Heart left ventricle (tissue), 16 donors: ENCODE results near the gene CD63. TPM values are rescaled to one million over a fixed set of nuclear protein-coding genes. Genes with fewer than 3 reads are reported as not detected.

ENCODE experiments used
- ATAC-seq, 4 donors: fragments of 200-7000 bp; cut with Tn5 transposase; one replicate each; pipeline ENCODE4 v1.9.1; 2020 to 2022; ENCODE audit warnings: moderate library complexity in 4 of 4, mild to moderate bottlenecking in 3 of 4, moderate number of reproducible peaks in 1 of 4
- DNase-seq, 5 donors: peaks; one replicate each; pipeline ENCODE4 v3.0.0-alpha.2; 2020
- H3K27ac ChIP-seq, 12 donors: fragments of 200-600 bp; sonication (generic) in 4 of 12; one replicate each; pipeline versions ENCODE4 v1.5.0 to v1.8.0; 2016 to 2022; ENCODE audit warnings: mild to moderate bottlenecking in 2 of 12
- H3K27me3 ChIP-seq, 9 donors: fragments of 200-600 bp; sonication (generic) in 2 of 9; one replicate each; pipeline versions ENCODE4 v1.5.1 to v1.8.0; 2016 to 2022; ENCODE audit warnings: mild to moderate bottlenecking in 3 of 9
- H3K36me3 ChIP-seq, 9 donors: fragments of 200-600 bp; sonication (generic) in 2 of 9; one replicate each; pipeline versions ENCODE4 v1.5.0 to v1.8.0; 2018 to 2022; ENCODE audit warnings: mild to moderate bottlenecking in 2 of 9
- H3K4me1 ChIP-seq, 12 donors: fragments of 200-600 bp; sonication (generic) in 4 of 12; one replicate each; pipeline versions ENCODE4 v1.5.0 to v1.8.0; 2016 to 2022; ENCODE audit warnings: mild to moderate bottlenecking in 3 of 12
- H3K4me3 ChIP-seq, 12 donors: fragments of 200-600 bp; sonication (generic) in 4 of 12; one replicate each; pipeline versions ENCODE4 v1.5.0 to v1.8.0; 2017 to 2022; ENCODE audit warnings: mild to moderate bottlenecking in 9 of 12, moderate library complexity in 4 of 12
- H3K9me3 ChIP-seq, 12 donors: fragments of 200-600 bp; sonication (generic) in 4 of 12; one replicate each; pipeline versions ENCODE4 v1.5.0 to v1.8.0; 2016 to 2022; ENCODE audit warnings: mild to moderate bottlenecking in 1 of 12
- POLR2A ChIP-seq, 2 donors: fragments of 450-650 bp; IDR thresholded peaks; one replicate each; pipeline ENCODE4 v1.6.1; 2017; ENCODE audit warnings: antibody characterized with exemption in 2 of 2, mild to moderate bottlenecking in 2 of 2, moderate library complexity in 2 of 2
- WGBS, 4 donors: extraction: QIAGEN DNeasy Blood & Tissue Kit in 2 of 4; methylation state at CpG; one replicate each; pipeline versions ENCODE4 v1.1.5 to v1.1.7; 2013 to 2018; 5-methylcytosine and 5-hydroxymethylcytosine counted together
- intact Hi-C, 10 donors: fragments of 100-400 bp; cut with DNase I; formaldehyde crosslinking; loops; one replicate each; pipeline versions ENCODE4 v1.11.1 to v1.14.2; 2022
- polyA plus RNA-seq, 2 donors: library from polyadenylated mRNA; stranded (reverse); fragments of 200-250 nt; gene quantifications; one replicate each; pipeline ENCODE4 v1.2.3, GENCODE V29; 2013
- total RNA-seq, 9 donors: library from RNA; depleted of rRNA in 2 of 9; stranded (reverse); fragments of >200 nt in 2 of 9; fragmentation: NEBNext Ultra II Directional in 3 of 9; extraction: Animal tissue kit (Norgen Biotek cat#: 25700) in 3 of 9; gene quantifications; one replicate each; pipeline versions ENCODE4 v1.1.0 to v1.2.4, GENCODE V29; 2016 to 2023
- TF ChIP-seq, protein P1 (sequence below), 12 donors: fragments of 200-600 bp; sonication (generic) in 4 of 12; IDR thresholded peaks; one replicate each; pipeline versions ENCODE4 v1.5.0 to v1.8.0; 2018 to 2022; ENCODE audit warnings: antibody characterized with exemption in 12 of 12, mild to moderate bottlenecking in 5 of 12
- donor health status: ischemic (EF 13 %, LVEDD 7.1; RV severe dilation, severe dysfunction).
- donor health status: healthy with polysubstance abuse.
- donor health status: DM: no; HTN: yes; CAD: no.
- donor health status: DM: no; HTN: no; CAD: no.
- donor health status: ischemic (EF 25% LVEDD 6.9; RV normal size, moderate dysfunction).
- donor health status: ischemic (EF 25% LVEDD 5.7; RV mildly dilated, moderate dysfunction).
- donor health status: healthy.
- donor health status: DM: yes; HTN: yes; CAD: no.
- donor health status: ischemic (EF 35%, LVEDD 5.7; RV mildly dilated, moderate dysfunction).
- donor health status: nonischemic (EF 11% LVEDD 7.7; RV severe dilation, severe dysfunction).
- donor health status: DM: yes; HTN: yes; CAD: no.
- donor health status: PGD.
- donor health status: ischemic (EF 29% LVEDD 5.4; RV normal size, mild dysfunction).
- donor health status: nonischemic (EF 23%, LVEDD 6.1; RV moderate dilation, normal function).

CD63 gene
- total and polyA plus RNA-seq, 11 donors: 475 to 2,790 (median 865) TPM

GRCh38 chr12:55718624-55719275 lies 10.1 kb downstream of the CD63 start:
- DNase-seq (peak in 2 of 5 donors; percentile 43 to 46), ATAC-seq (no peak)
- Histone ChIP-seq H3K4me3 (peak overlapping the region in 1 of 12 donors; percentile 4), H3K36me3 (peaks cover 0 to 27% (median 2%) of the 10 kb centered on the region in 9 donors), H3K27ac (peak overlapping the region; percentile 50 to 99 (median 93)), H3K4me1 (peaks cover 3 to 88% (median 70%) of the 10 kb centered on the region in 12 donors), H3K9me3 (no peaks in the 10 kb centered on the region), H3K27me3 (no peaks in the 10 kb centered on the region)
- intact Hi-C loops: no loop called here
- WGBS, 4 donors: 53 to 60% (median 56%) methylated on average over 4 of the region's 4 CpGs
- no peak for TF ChIP-seq POLR2A (IDR thresholded peaks at IDR 0.05)
- TF ChIP-seq, protein P1, sequence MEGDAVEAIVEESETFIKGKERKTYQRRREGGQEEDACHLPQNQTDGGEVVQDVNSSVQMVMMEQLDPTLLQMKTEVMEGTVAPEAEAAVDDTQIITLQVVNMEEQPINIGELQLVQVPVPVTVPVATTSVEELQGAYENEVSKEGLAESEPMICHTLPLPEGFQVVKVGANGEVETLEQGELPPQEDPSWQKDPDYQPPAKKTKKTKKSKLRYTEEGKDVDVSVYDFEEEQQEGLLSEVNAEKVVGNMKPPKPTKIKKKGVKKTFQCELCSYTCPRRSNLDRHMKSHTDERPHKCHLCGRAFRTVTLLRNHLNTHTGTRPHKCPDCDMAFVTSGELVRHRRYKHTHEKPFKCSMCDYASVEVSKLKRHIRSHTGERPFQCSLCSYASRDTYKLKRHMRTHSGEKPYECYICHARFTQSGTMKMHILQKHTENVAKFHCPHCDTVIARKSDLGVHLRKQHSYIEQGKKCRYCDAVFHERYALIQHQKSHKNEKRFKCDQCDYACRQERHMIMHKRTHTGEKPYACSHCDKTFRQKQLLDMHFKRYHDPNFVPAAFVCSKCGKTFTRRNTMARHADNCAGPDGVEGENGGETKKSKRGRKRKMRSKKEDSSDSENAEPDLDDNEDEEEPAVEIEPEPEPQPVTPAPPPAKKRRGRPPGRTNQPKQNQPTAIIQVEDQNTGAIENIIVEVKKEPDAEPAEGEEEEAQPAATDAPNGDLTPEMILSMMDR (IDR thresholded peaks at IDR 0.05): no peak

GRCh38 chr12:55718015-55718414 lies 10.8 kb downstream of the CD63 start:
- no peak for ATAC-seq
- no peaks in the 10 kb centered on the region for H3K27me3 ChIP-seq
- H3K4me1 ChIP-seq: peaks cover 3 to 88% (median 71%) of the 10 kb centered on the region in 12 donors
- peak overlapping the region; percentile 29 to 99 (median 93) for H3K27ac ChIP-seq
- H3K9me3 ChIP-seq: no peaks in the 10 kb centered on the region
- TF ChIP-seq POLR2A (IDR thresholded peaks at IDR 0.05): no peak
- TF ChIP-seq, protein P1 (IDR thresholded peaks at IDR 0.05): no peak
- 9 to 36% (median 21%) methylated on average over 4 of the region's 4 CpGs for WGBS, 4 donors
- H3K36me3 ChIP-seq: peaks cover 0 to 19% (median 0%) of the 10 kb centered on the region in 9 donors
- peak in 2 of 5 donors; percentile 21 to 26 for DNase-seq
- intact Hi-C loops: no loop called here
- peak overlapping the region in 2 of 12 donors; percentile 17 to 83 for H3K4me3 ChIP-seq

DNA sequence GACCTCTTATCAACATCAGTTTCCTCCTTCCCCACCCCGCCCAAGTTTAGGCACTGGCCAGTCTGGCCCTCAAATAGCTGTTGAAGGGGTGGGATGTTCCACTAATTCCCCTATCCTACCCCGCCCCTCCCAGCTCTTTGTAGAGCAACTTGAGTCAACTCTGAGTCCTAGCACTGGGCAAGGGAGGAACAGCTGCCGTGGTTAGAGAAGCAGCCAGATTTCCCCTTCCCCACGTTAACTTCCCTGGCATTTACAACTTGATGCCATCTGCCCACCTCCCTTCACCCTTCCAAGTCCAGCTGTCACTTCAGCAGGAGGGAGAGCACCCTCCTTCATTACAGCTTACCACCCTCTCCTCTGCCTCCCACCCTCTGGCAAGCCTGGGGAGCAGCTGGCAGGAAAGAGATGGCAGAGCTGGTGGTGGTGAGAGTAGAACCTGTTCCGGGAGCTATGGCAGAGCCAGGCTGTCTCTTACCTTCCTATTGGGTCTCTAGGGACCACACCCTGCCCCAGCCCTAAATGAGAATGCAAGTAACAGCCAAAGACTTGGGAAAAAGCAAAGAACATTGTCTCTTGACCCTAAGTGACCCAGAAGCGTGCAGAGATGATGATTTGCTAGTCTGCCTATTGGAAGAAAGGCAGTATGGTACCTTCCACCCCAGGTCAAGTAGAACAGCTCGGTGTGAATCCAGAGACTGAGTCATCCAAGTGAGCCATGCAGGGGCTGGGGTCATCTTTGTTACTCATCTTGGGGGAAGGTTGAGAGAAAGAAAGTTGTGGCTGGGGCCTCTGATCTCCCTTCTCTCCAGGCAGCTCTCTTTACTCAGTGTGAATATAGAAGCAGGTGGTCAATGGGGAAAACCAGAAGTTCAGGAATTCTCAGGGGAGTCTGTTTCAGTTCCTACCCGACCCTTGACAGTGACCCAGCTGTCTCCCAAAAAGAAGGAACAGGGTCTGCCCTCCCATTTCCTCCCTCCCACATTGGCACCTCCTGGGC lies 11.5 kb downstream of the CD63 start:
- H3K36me3 ChIP-seq: peaks cover 0 to 16% (median 0%) of the 10 kb centered on the region in 9 donors
- 31 to 45% (median 35%) methylated on average over 8 of the region's 8 CpGs for WGBS, 4 donors
- peak overlapping the region; percentile 50 to 99 (median 94) for H3K27ac ChIP-seq
- ATAC-seq (no peak), DNase-seq (peak in 2 of 5 donors; percentile 32 to 63)
- no peak for TF ChIP-seq POLR2A (IDR thresholded peaks at IDR 0.05)
- peaks cover 3 to 91% (median 71%) of the 10 kb centered on the region in 12 donors for H3K4me1 ChIP-seq
- intact Hi-C loops: no loop called here
- no peaks in the 10 kb centered on the region for H3K27me3 ChIP-seq
- no peaks in the 10 kb centered on the region for H3K9me3 ChIP-seq
- H3K4me3 ChIP-seq: peak overlapping the region in 11 of 12 donors; percentile 64 to 93 (median 73)

- peaks cover 3 to 88% (median 68%) of the 10 kb centered on the region in 12 donors for H3K4me1 ChIP-seq
- TF ChIP-seq, protein P1 (IDR thresholded peaks at IDR 0.05): no peak
- no peak for TF ChIP-seq POLR2A (IDR thresholded peaks at IDR 0.05)
- DNase-seq: no peak
- peaks cover 0 to 16% (median 0%) of the 10 kb centered on the region in 9 donors for H3K36me3 ChIP-seq
- peak overlapping the region; percentile 56 to 93 (median 72) for H3K4me3 ChIP-seq
- WGBS, 4 donors: 6 to 9% (median 7%) methylated on average over 13 of the region's 13 CpGs
- peak overlapping the region; percentile 89 to 99 (median 94) for H3K27ac ChIP-seq
- peak in 1 of 4 donors; percentile 0 for ATAC-seq
- no peaks in the 10 kb centered on the region for H3K27me3 ChIP-seq
- no peaks in the 10 kb centered on the region for H3K9me3 ChIP-seq
- intact Hi-C loops: no loop called here
These were observed 12.2 kb downstream of the CD63 start for GRCh38 chr12:55716582-55716957.
